Activated naive CD8-positive, alpha-beta T cell (primary cell): ENCODE data around the gene TBC1D22A.

ENCODE experiments used
- H3K27ac Mint-ChIP-seq: one replicate; pipeline ENCODE4 v1.8.0; 2021; ENCODE audit warnings: mixed read lengths
- H3K27me3 Mint-ChIP-seq: one replicate; pipeline ENCODE4 v1.8.0; 2021; ENCODE audit warnings: mixed read lengths
- H3K36me3 Mint-ChIP-seq: one replicate; pipeline ENCODE4 v1.8.0; 2021; ENCODE audit warnings: mixed read lengths
- H3K4me1 Mint-ChIP-seq: one replicate; pipeline ENCODE4 v1.8.0; 2021; ENCODE audit warnings: low read depth, mixed read lengths
- H3K4me3 Mint-ChIP-seq: one replicate; pipeline ENCODE4 v1.8.0; 2021; ENCODE audit warnings: mild to moderate bottlenecking, mixed read lengths
- H3K9me3 Mint-ChIP-seq: one replicate; pipeline ENCODE4 v1.8.0; 2021; ENCODE audit warnings: low read depth, mixed read lengths

Gene TBC1D22A

GRCh38 chr22:46754826-46755225, 7.6 kb upstream of the TBC1D22A start:
- Mint-ChIP-seq H3K4me3 (no peak overlapping the region), H3K27ac (no peak overlapping the region), H3K4me1 (peaks cover 24% of the 10 kb centered on the region), H3K27me3 (no peaks in the 10 kb centered on the region), H3K36me3 (peaks cover 3% of the 10 kb centered on the region), H3K9me3 (no peaks in the 10 kb centered on the region)

- no peak overlapping the region for H3K27ac Mint-ChIP-seq
Measured at GRCh38 chr22:46755525-46755924, 6.9 kb upstream of the TBC1D22A start.

GRCh38 chr22:46756097-46756496, 6.4 kb upstream of the TBC1D22A start:
- no peak overlapping the region for H3K4me3 Mint-ChIP-seq
- peaks cover 3% of the 10 kb centered on the region for H3K36me3 Mint-ChIP-seq
- no peaks in the 10 kb centered on the region for H3K9me3 Mint-ChIP-seq
- peaks cover 23% of the 10 kb centered on the region for H3K4me1 Mint-ChIP-seq
- peak overlapping the region; percentile 51 for H3K27ac Mint-ChIP-seq
- H3K27me3 Mint-ChIP-seq: no peaks in the 10 kb centered on the region

More at GRCh38 chr22:46755525-46755924, 6.9 kb upstream of the TBC1D22A start:
- Mint-ChIP-seq H3K4me1 (peaks cover 19% of the 10 kb centered on the region), H3K27me3 (no peaks in the 10 kb centered on the region), H3K4me3 (no peak overlapping the region), H3K9me3 (no peaks in the 10 kb centered on the region), H3K36me3 (peaks cover 3% of the 10 kb centered on the region)

- H3K4me3 Mint-ChIP-seq: no peak overlapping the region
- H3K4me1 Mint-ChIP-seq: peaks cover 29% of the 10 kb centered on the region
- no peaks in the 10 kb centered on the region for H3K27me3 Mint-ChIP-seq
- H3K9me3 Mint-ChIP-seq: no peaks in the 10 kb centered on the region
- no peak overlapping the region for H3K27ac Mint-ChIP-seq
- peaks cover 3% of the 10 kb centered on the region for H3K36me3 Mint-ChIP-seq
Measured at GRCh38 chr22:46757104-46757503, 5.3 kb upstream of the TBC1D22A start.

- Mint-ChIP-seq H3K4me3 (no peak overlapping the region), H3K36me3 (peaks cover 3% of the 10 kb centered on the region), H3K27ac (no peak overlapping the region), H3K4me1 (peaks cover 34% of the 10 kb centered on the region), H3K9me3 (no peaks in the 10 kb centered on the region), H3K27me3 (no peaks in the 10 kb centered on the region)
Measured at GRCh38 chr22:46758121-46758520, 4.3 kb upstream of the TBC1D22A start.

- Mint-ChIP-seq H3K4me3 (no peak overlapping the region), H3K9me3 (no peaks in the 10 kb centered on the region), H3K36me3 (peaks cover 3% of the 10 kb centered on the region), H3K4me1 (peaks cover 40% of the 10 kb centered on the region), H3K27ac (no peak overlapping the region), H3K27me3 (no peaks in the 10 kb centered on the region)
Measured at GRCh38 chr22:46758867-46759290, 3.6 kb upstream of the TBC1D22A start.

GRCh38 chr22:46761017-46761416, 1.4 kb upstream of the TBC1D22A start:
- no peaks in the 10 kb centered on the region for H3K27me3 Mint-ChIP-seq
- H3K4me1 Mint-ChIP-seq: peaks cover 54% of the 10 kb centered on the region
- peaks cover 3% of the 10 kb centered on the region for H3K36me3 Mint-ChIP-seq
- peak overlapping the region; percentile 67 for H3K27ac Mint-ChIP-seq
- H3K4me3 Mint-ChIP-seq: peak overlapping the region; percentile 99
- no peaks in the 10 kb centered on the region for H3K9me3 Mint-ChIP-seq

- H3K36me3 Mint-ChIP-seq: no peaks in the 10 kb centered on the region
- H3K4me3 Mint-ChIP-seq: peak overlapping the region; percentile 99
- peaks cover 52% of the 10 kb centered on the region for H3K4me1 Mint-ChIP-seq
Measured at GRCh38 chr22:46761539-46762237, 762 bp upstream of the TBC1D22A start.

GRCh38 chr22:46763051-46763705, 728 bp downstream of the TBC1D22A start:
- Mint-ChIP-seq H3K27ac (peak overlapping the region; percentile 99), H3K9me3 (no peaks in the 10 kb centered on the region), H3K4me1 (peaks cover 65% of the 10 kb centered on the region), H3K4me3 (peak overlapping the region; percentile 99), H3K27me3 (no peaks in the 10 kb centered on the region), H3K36me3 (no peaks in the 10 kb centered on the region)

More at GRCh38 chr22:46761539-46762237, 762 bp upstream of the TBC1D22A start:
- H3K27ac Mint-ChIP-seq: peak overlapping the region; percentile 99
- H3K9me3 Mint-ChIP-seq: no peaks in the 10 kb centered on the region
- H3K27me3 Mint-ChIP-seq: no peaks in the 10 kb centered on the region

- Mint-ChIP-seq H3K4me1 (peaks cover 62% of the 10 kb centered on the region), H3K27me3 (no peaks in the 10 kb centered on the region), H3K27ac (peak overlapping the region; percentile 37), H3K4me3 (peak overlapping the region; percentile 99), H3K9me3 (no peaks in the 10 kb centered on the region), H3K36me3 (no peaks in the 10 kb centered on the region)
Measured at GRCh38 chr22:46764140-46764680, 1.8 kb downstream of the TBC1D22A start.

- Mint-ChIP-seq H3K4me1 (peaks cover 68% of the 10 kb centered on the region), H3K9me3 (no peaks in the 10 kb centered on the region), H3K27ac (peak overlapping the region; percentile 37), H3K27me3 (no peaks in the 10 kb centered on the region), H3K36me3 (no peaks in the 10 kb centered on the region), H3K4me3 (peak overlapping the region; percentile 99)
Measured at GRCh38 chr22:46764779-46765485, 2.5 kb downstream of the TBC1D22A start.

GRCh38 chr22:46766611-46767010, 4.2 kb downstream of the TBC1D22A start:
- Mint-ChIP-seq H3K9me3 (no peaks in the 10 kb centered on the region), H3K4me3 (no peak overlapping the region), H3K4me1 (peaks cover 72% of the 10 kb centered on the region), H3K36me3 (no peaks in the 10 kb centered on the region), H3K27me3 (no peaks in the 10 kb centered on the region), H3K27ac (peak overlapping the region; percentile 80)

- Mint-ChIP-seq H3K36me3 (no peaks in the 10 kb centered on the region), H3K4me1 (peaks cover 66% of the 10 kb centered on the region), H3K27ac (peak overlapping the region; percentile 80), H3K4me3 (peak overlapping the region; percentile 39), H3K9me3 (no peaks in the 10 kb centered on the region), H3K27me3 (no peaks in the 10 kb centered on the region)
Measured at GRCh38 chr22:46767249-46767985, 5.0 kb downstream of the TBC1D22A start.

GRCh38 chr22:46769191-46769675, 6.8 kb downstream of the TBC1D22A start:
- H3K4me3 Mint-ChIP-seq: peak overlapping the region; percentile 20
- peaks cover 68% of the 10 kb centered on the region for H3K4me1 Mint-ChIP-seq
- H3K36me3 Mint-ChIP-seq: no peaks in the 10 kb centered on the region
- no peaks in the 10 kb centered on the region for H3K9me3 Mint-ChIP-seq
- peak overlapping the region; percentile 93 for H3K27ac Mint-ChIP-seq
- H3K27me3 Mint-ChIP-seq: no peaks in the 10 kb centered on the region
